GM23338 (cell line): Measurements from ENCODE around the gene STAT3. TPM values are rescaled to one million over a fixed set of nuclear protein-coding genes. Genes with fewer than 3 reads are reported as not detected.
A peak's percentile ranks its signal among the peaks of the same experiment; 100 is the strongest.

Source experiments
- ATAC-seq: fragments of 200-7000 bp; cut with Tn5 transposase; 3 replicates; pipeline ENCODE4 v1.9.1; 2020
- DNase-seq: peaks from one replicate; pipeline ENCODE4 v3.0.0-alpha.2; 2015; ENCODE audit warnings: low spot score
- H2AFZ ChIP-seq: fragments of 200-600 bp; sonication (generic); 2 replicates; pipeline ENCODE4 v1.8.0; 2016; ENCODE audit warnings: antibody characterized with exemption, mild to moderate bottlenecking, moderate library complexity
- H3F3A ChIP-seq: fragments of 200-600 bp; sonication (generic); replicated peaks from 2 replicates; pipeline ENCODE4 v1.8.0; 2017; ENCODE audit warnings: antibody characterized with exemption, mixed run types, low read depth
- H3K27ac ChIP-seq: fragments of 200-600 bp; sonication (generic); 2 replicates; pipeline ENCODE4 v1.6.1; 2016; ENCODE audit warnings: low read depth
- H3K27me3 ChIP-seq: fragments of 200-600 bp; sonication (generic); 2 replicates; pipeline ENCODE4 v1.8.0; 2016; ENCODE audit warnings: mild to moderate bottlenecking, mixed run types, moderate library complexity; ENCODE audit not compliant: insufficient read depth
- H3K36me3 ChIP-seq: fragments of 200-600 bp; sonication (generic); 2 replicates; pipeline ENCODE4 v1.8.0; 2016; ENCODE audit warnings: mild to moderate bottlenecking; ENCODE audit not compliant: insufficient read depth
- H3K4me1 ChIP-seq: fragments of 200-600 bp; sonication (generic); 2 replicates; pipeline ENCODE4 v1.8.0; 2016; ENCODE audit warnings: mild to moderate bottlenecking, moderate library complexity; ENCODE audit not compliant: insufficient read depth
- H3K4me2 ChIP-seq: fragments of 200-600 bp; sonication (generic); 2 replicates; pipeline ENCODE4 v1.7.1; 2017; ENCODE audit warnings: mixed run types
- H3K4me3 ChIP-seq: fragments of 200-600 bp; sonication (generic); 2 replicates; pipeline ENCODE4 v1.6.1; 2016; ENCODE audit warnings: mixed run types
- H3K79me2 ChIP-seq: fragments of 200-600 bp; sonication (generic); replicated peaks from 2 replicates; pipeline ENCODE4 v1.8.0; 2017; ENCODE audit warnings: mild to moderate bottlenecking; ENCODE audit not compliant: insufficient read depth
- H3K9me2 ChIP-seq: fragments of 200-600 bp; sonication (generic); 2 replicates; pipeline ENCODE4 v1.8.0; 2017; ENCODE audit not compliant: insufficient read depth
- H4K20me1 ChIP-seq: fragments of 200-600 bp; sonication (generic); replicated peaks from 2 replicates; pipeline ENCODE4 v1.8.0; 2017; ENCODE audit warnings: mild to moderate bottlenecking; ENCODE audit not compliant: insufficient read depth
- H3K27ac Mint-ChIP-seq: 2 replicates; pipeline ENCODE4 v1.8.0; 2020; ENCODE audit warnings: inconsistent platforms, mild to moderate bottlenecking, moderate library complexity, mixed read lengths
- H3K27me3 Mint-ChIP-seq: 3 replicates; pipeline ENCODE4 v1.8.0; 2022; ENCODE audit warnings: low read depth, mild to moderate bottlenecking, moderate library complexity, mixed read lengths, inconsistent platforms; ENCODE audit not compliant: insufficient read depth, poor library complexity
- H3K36me3 Mint-ChIP-seq: 3 replicates; pipeline ENCODE4 v1.8.0; 2021; ENCODE audit warnings: low read depth, mild to moderate bottlenecking, inconsistent platforms, moderate library complexity, mixed read lengths
- H3K4me1 Mint-ChIP-seq: 3 replicates; pipeline ENCODE4 v1.8.0; 2020; ENCODE audit warnings: mild to moderate bottlenecking, inconsistent platforms, mixed read lengths
- H3K4me3 Mint-ChIP-seq: 3 replicates; pipeline ENCODE4 v1.8.0; 2021; ENCODE audit warnings: moderate library complexity, mild to moderate bottlenecking, inconsistent platforms, mixed read lengths
- H3K9me3 Mint-ChIP-seq: 3 replicates; pipeline ENCODE4 v1.8.0; 2020; ENCODE audit warnings: moderate library complexity, mild to moderate bottlenecking, inconsistent platforms, mixed read lengths
- CREB1 ChIP-seq: fragments of 250-450 bp; sonication (Bioruptor Pico); IDR thresholded peaks from 2 replicates; pipeline ENCODE4 v1.5.0; 2020; ENCODE audit warnings: low read depth, mild to moderate bottlenecking, moderate library complexity
- EZH2 ChIP-seq: fragments of 200-600 bp; sonication (generic); IDR thresholded peaks from one replicate; pipeline ENCODE4 v1.8.0; 2017; ENCODE audit warnings: antibody characterized with exemption, mild to moderate bottlenecking, low read depth; ENCODE audit not compliant: unreplicated experiment
- JUNB ChIP-seq: IDR thresholded peaks from one replicate; pipeline ENCODE4 v1.6.1; 2016; ENCODE audit warnings: antibody characterized with exemption; ENCODE audit not compliant: unreplicated experiment
- STAT1 ChIP-seq: IDR thresholded peaks from one replicate; pipeline ENCODE4 v1.6.1; 2016; ENCODE audit warnings: antibody characterized with exemption; ENCODE audit not compliant: unreplicated experiment
- ZNF114 ChIP-seq: fragments of 250-450 bp; sonication (Bioruptor Pico); IDR thresholded peaks from 2 replicates; pipeline ENCODE4 v1.5.0; 2020; ENCODE audit warnings: mild to moderate bottlenecking, moderate library complexity
- polyA plus RNA-seq: library from polyadenylated mRNA; unstranded; fragments of >200 nt; fragmentation: Nextera tagmentation; extraction: Ambion mirVana; gene quantifications from 2 replicates; pipeline ENCODE4 v1.2.1, GENCODE V29; 2016
- total RNA-seq: library from RNA; depleted of rRNA; stranded (reverse); fragments of >200 nt; shearing (Covaris generic); gene quantifications from 2 replicates; pipeline ENCODE4 v1.2.3, GENCODE V29; 2014
- TF ChIP-seq, protein P1 (sequence below): IDR thresholded peaks from 2 replicates; pipeline ENCODE4 v1.6.1; 2016; ENCODE audit warnings: antibody characterized with exemption

Gene STAT3
- total and polyA plus RNA-seq, 2 experiments from 2014 or later: 49.5 to 78.0 TPM

DNA sequence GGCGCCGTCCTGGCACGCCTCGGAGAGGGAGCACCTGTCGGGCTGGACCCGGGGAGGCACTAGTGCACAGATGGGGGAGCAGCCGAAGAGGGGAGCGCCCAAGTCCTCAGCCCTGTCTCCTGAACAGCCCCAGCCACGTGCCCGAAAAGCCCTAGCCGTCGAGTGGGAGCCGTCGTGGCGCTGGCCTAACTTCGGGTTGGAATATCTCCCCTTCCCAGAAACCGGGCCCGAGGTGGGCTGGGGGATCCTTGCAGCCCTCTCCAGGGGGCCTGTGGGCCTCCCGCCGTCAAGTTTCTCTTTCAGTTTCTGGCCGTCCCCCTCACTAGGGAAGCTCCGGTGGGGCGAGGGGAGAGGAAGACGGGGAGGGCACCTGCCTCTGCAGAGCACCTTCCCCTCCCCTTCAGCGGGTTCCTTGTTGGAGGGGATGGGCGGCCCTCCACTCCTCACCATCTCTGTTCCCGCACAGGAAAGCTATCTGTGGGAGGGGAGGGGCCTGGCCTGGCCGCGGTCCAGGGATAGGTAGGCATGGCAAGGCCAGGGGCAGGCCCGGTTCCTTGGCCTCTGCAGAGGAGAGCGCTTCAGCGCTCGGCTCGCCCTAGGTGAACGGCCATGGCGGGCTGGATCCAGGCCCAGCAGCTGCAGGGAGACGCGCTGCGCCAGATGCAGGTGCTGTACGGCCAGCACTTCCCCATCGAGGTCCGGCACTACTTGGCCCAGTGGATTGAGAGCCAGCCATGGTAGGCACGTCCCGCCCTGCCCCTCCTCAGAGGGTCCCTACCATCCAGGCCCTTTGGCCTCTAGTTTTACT, 99.2 kb downstream of the STAT3 start:
- Histone ChIP-seq H3F3A (peaks cover 9% of the 10 kb centered on the region; the same call in 1 of the 2 replicates), H3K27me3 (peaks cover 42% of the 10 kb centered on the region), H3K4me1 (peaks cover 11% of the 10 kb centered on the region), H3K79me2 (no peaks in the 10 kb centered on the region), H3K4me2 (peak overlapping the region; percentile 85), H3K27ac (no peak overlapping the region), H3K36me3 (no peaks in the 10 kb centered on the region), H2AFZ (peak overlapping the region; percentile 91), H3K9me2 (no peaks in the 10 kb centered on the region), H4K20me1 (no peaks in the 10 kb centered on the region), H3K4me3 (peak overlapping the region; percentile 66)
- Mint-ChIP-seq H3K4me1 (peaks cover 13% of the 10 kb centered on the region), H3K27ac (no peak overlapping the region), H3K4me3 (peak overlapping the region; percentile 42), H3K9me3 (no peaks in the 10 kb centered on the region), H3K27me3 (peaks cover 36% of the 10 kb centered on the region), H3K36me3 (no peaks in the 10 kb centered on the region)
- ATAC-seq: peak; percentile 62
- no peak for TF ChIP-seq STAT1
- peak; percentile 45 for TF ChIP-seq EZH2
- peak; percentile 62 for DNase-seq

DNA sequence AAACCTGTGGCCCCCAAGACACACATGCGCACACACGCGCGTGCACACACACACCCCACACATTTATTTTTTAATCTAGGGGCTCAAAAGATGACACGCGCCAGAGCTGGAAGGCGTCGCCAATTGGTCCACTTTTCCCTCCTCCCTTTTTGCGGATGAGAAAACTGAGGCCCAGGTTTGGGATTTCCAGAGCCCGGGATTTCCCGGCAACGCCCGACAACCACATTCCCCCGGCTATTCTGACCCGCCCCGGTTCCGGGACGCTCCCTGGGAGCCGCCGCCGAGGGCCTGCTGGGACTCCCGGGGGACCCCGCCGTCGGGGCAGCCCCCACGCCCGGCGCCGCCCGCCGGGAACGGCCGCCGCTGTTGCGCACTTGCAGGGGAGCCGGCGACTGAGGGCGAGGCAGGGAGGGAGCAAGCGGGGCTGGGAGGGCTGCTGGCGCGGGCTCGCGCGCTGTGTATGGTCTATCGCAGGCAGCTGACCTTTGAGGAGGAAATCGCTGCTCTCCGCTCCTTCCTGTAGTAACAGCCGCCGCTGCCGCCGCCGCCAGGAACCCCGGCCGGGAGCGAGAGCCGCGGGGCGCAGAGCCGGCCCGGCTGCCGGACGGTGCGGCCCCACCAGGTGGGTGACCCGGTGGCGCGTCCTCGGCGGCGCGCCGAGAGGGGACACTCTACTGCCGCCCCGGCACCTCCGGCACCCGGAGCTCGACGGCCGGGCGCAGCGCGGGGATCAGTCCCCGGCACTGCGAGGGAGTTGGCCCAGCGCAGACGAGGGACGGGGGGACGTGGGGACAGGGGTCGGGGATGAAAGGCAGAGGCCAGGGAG, 100.1 kb downstream of the STAT3 start, which contains the start of gene STAT5A:
TSS of gene STAT5A (plus strand) at position 522 of the 826 bp plus-strand sequence. CDS start 914 bp downstream, outside the sequence.
- no peaks in the 10 kb centered on the region for H3K36me3 Mint-ChIP-seq
- ATAC-seq: peak; percentile 78
- Histone ChIP-seq H3K4me1 (peaks cover 11% of the 10 kb centered on the region), H3K9me2 (no peaks in the 10 kb centered on the region), H2AFZ (peak within 1 kb of the TSS; percentile 91), H3K4me3 (peak within 1 kb of the TSS; percentile 66), H3K4me2 (peak within 1 kb of the TSS; percentile 85), H4K20me1 (no peaks in the 10 kb centered on the region), H3K36me3 (no peaks in the 10 kb centered on the region), H3F3A (peaks cover 9% of the 10 kb centered on the region; the same call in 1 of the 2 replicates), H3K79me2 (no peaks in the 10 kb centered on the region), H3K27me3 (peaks cover 42% of the 10 kb centered on the region), H3K27ac (no peak within 1 kb of the TSS)
- H3K27me3 Mint-ChIP-seq: peaks cover 38% of the 10 kb centered on the region
- peak within 1 kb of the TSS; percentile 71 for H3K4me3 Mint-ChIP-seq
- no peaks in the 10 kb centered on the region for H3K9me3 Mint-ChIP-seq
- H3K27ac Mint-ChIP-seq: no peak within 1 kb of the TSS
- peak; percentile 86 for DNase-seq
- TF ChIP-seq, protein P1, sequence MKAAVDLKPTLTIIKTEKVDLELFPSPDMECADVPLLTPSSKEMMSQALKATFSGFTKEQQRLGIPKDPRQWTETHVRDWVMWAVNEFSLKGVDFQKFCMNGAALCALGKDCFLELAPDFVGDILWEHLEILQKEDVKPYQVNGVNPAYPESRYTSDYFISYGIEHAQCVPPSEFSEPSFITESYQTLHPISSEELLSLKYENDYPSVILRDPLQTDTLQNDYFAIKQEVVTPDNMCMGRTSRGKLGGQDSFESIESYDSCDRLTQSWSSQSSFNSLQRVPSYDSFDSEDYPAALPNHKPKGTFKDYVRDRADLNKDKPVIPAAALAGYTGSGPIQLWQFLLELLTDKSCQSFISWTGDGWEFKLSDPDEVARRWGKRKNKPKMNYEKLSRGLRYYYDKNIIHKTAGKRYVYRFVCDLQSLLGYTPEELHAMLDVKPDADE: no peak
- TF ChIP-seq EZH2: peak; percentile 41
- TF ChIP-seq CREB1 (CRISPR knock-in tag): no peak
- TF ChIP-seq ZNF114 (CRISPR knock-in tag): no peak
- TF ChIP-seq JUNB: no peak
- H3K4me1 Mint-ChIP-seq: peaks cover 16% of the 10 kb centered on the region
